GM18508 (cell line): ENCODE measurements around the gene PRPF6.

ENCODE experiments used
- ATAC-seq: cut with Tn5 transposase; IDR thresholded peaks from one replicate; pipeline ENCODE4 v1.9.1; 2021; ENCODE audit warnings: moderate number of reproducible peaks; ENCODE audit not compliant: insufficient read depth, unreplicated experiment

The PRPF6 gene

DNA sequence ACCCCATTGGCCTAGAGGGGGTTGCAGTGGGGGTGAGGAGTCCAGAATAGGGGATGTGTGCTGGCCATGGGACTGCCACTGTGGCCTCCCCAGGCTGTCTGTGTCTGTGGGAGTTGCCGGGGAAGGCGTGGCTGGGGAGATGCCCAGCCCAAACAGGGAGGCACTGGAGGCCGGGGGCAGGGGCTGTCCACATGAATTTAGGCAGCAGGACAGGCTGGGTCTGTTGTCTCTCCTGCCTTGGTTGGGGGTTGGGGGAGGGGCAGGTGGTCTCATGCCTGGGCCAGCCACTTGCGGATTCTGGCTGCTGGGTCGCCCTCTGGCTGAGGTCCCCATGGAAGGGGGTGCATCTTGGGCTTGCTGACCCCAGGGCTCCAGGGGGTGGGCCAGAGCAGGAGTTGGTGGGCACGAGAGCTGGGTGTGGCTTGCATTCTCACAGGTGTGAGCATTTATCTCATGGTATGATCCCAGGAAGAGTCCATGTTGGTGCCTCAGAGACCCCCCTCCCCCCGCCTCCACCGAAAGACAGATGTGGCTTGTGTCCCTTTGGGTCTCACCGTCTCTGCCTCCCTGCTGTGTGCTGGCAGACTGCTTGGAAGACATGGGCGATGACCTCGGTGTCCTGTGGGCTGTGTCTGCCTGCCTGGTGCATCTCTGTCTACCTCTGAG is 64.5 kb downstream of the PRPF6 start:
- ATAC-seq: no peak

DNA sequence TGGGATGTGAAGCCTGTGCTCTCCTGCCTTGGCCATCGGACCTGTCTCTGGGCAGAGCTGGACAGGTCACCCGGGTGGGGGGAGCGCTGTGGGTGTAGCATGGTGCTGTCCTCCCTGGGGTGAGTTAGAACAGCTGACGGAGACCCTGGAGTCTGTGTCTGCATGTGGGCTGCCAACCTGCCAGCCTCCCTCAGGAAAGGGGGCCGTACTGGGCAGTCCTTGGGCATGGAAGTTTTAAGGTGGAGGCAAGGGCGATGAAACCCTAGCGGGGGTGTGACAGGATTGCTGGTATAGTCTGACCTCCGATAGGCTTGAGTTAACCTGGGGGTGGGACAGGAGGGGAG is 66.1 kb downstream of the PRPF6 start:
- ATAC-seq: no peak

DNA sequence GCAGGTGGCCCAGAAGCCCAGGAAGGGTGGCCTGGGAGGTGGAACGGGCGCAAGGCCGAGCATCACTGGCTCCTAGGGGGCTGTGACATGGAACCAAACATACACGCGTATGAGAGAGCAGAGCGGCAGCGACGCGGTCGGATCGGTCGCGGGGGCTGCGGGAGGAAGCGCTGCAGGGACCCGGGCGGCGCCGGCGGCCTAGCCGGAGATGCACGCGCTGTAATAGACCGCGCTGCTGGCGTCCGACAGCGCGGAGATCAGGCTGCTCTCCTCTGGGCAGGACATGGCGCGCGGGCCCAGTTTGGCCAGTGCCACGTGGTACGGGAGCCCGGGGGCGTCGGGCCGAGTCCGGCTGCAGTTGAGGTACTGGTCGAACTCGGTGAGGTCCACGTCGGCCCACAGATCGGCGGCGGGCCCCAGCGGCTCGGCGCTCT is 67.1 kb downstream of the PRPF6 start:
- ATAC-seq: no peak

DNA sequence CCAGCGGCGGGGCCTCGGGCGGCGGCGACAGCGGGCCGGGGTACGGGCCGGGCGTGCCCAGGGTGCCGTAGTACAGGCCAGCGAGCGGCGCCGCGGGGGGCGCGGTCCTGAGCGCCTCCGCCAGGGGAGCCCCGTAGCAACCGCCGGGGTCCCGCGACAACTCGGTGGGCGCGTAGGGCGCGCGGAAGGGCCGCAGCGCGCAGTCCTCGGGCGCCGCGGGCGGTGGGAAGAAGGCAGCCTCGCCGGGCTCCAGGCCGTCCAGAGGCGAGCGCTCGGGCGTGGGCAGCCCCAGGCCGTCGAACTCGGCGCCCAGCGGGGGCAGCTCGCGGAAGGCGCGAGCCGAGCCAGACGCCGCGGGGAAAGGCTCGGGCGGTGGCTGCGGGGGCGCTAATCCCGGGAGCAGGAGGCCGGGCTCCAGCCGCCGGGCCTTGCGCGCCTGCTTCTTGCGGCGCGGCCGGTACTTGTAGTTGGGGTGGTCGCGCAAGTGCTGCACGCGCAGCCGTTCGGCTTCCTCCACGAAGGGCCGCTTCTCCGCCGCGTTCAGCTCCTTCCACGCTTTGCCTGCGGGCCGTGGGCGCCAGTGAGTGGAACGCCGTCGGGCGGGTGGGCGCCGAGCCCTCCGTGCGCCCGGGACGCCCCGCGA is 67.6 kb downstream of the PRPF6 start:
- ATAC-seq: no peak

DNA sequence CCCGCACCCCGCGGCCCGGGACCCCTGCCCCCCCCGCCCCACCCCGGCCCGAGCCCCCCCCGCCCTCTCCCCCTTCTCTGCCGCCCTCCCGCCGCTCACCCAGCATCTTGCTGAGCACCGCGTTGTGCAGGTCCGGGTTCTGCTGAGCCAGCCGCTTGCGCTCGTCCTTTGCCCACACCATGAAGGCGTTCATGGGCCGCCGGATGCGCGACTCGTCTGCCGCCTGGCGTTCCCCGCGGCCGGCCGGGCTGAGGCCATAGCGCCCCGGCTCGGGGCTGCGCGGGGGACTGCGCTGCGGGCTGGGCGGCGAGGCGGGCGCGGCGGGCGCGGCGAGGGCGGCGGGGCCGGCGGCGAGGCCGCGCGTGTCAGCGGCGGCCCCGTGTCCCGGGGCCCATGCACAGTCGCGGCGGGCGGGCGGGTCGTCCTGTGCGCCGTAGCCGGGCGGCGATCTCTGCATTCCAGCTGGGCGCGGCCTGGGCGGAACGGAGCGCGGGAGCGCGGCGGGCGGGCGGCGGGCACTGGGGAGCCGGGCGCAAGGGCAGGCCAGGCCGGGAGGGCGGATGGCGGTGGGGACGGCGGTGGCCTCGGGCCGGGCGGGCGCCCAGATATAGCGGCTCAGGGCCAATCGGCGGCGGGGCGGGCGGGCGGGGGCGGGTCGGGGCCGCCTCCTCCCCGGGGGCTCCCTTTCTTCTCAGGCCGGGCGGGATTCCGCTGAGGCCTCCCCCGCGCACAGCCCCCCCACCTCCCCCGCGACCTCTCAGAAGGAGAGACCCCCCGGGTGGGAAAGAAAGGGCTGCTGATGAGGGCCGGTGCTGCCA is 68.3 kb downstream of the PRPF6 start, which contains the start of gene SOX18:
SOX18 (minus strand) TSS at position 580 of the 818 bp plus-strand sequence; CDS start at position 457, 123 bp downstream.
- no peak for ATAC-seq

DNA sequence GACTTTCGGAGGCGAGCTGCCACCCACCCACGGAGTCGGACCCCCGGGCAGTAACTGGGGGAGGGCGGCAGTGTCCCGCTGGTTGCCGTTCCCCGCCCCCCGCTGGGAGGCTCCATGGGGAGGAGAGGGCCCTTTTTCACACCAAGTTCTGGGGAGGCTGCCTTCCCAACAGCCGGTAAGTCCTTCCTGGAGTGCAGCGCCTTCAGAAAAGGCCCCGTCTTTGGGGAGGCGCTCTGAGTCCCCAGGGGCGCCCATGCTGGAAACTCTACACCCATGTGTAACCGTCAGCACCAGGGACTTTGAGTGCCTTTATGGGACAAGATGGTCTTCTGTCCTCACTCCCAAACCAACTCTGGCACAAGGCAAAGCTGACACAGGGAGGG is 68.9 kb downstream of the PRPF6 start:
- ATAC-seq: no peak

DNA sequence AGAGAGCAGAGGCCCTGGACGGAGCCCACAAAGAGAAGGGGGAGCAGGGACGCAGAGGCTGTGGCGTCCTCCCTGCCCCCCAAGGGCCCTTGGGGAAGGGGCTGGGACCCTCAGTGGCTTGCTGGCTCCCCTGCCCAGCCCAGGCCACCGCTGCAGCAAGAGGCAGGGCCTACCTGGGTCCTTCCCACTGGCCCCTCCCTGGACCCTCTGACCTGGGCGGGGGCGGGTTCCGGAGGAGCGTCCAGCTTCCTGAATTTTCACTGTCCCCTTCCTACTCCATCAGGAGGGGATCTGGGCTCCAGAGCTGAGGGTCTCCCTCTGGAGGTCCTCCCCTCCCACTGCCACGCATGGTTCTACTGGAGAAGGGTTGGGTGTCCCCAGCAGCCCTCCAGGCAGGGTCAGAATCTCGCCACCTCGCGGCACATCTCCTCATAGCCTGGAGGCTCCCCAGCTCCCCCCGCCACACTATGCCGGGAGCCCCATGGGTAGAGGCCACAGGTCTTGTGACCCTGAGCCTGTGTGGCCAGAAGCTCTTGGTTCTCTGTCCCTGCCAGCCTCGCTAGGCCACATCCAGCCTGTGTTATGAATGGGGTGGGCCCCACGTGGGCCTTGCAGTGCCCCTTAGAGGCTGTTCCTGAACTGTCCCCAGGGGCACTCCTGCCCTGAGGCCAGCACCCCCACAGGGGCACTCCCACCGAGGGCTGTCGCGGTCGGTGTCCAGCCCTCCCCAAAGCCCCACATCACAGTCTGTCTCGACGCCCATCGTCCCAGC is 69.5 kb downstream of the PRPF6 start:
- ATAC-seq: no peak

DNA sequence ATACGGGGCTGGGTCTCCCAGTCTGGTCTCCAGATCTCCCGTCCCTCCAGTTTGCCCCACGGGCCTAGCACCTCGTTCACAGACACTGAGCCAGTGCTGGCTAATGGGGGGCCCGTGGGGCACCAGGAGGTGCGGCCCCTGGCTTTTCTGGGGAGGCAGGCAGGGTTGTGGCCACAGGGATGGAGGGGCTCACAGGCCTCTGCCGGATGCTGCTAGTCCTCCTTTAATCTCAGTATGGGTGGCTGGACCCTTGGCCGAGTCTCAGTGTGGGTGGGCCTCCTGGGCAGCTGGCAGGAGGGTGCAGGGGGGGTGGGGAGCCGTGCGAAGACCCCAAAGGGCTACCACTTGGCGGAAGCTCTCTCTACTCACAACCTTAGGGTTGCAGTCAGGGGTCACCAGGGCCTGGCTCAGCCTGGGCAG is 70.1 kb downstream of the PRPF6 start:
- no peak for ATAC-seq

DNA sequence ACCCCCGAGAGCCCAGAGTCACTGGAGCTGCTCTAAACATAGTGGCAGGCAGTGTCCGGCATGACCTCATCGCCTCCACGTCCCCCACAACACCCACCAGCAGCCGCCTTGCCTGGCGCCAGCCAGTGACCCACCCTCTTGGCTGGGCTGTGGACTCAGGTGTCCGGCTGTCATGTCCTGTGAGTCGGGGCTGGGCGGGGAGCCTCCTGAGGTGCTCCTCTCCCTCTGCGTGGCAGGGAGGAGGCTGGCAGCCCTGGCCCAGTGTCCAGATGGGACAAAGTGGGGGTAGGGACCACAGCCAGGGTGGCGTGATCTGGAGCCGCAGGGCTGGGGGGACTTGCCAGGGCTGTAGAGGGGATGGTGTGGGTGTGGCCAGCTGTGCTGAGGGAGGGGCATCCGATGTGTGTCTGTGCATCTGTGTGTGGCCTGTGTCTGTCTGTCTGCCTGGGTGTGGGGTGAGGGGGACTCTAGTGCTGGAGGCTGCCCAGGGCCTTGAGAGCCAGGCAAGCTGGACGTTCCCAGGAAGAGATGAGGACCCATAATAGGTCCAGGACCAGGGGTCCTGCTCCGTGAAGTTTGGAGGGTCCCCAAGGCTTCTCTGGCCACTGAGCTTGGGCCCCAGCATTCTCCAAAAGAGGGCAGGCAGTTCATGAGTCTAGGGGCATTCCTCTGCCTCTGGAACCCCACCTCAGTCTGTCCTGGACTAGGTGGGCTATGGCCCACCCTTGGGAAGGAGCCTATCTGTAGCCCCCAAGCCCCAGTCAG is 70.8 kb downstream of the PRPF6 start:
- ATAC-seq: no peak

DNA sequence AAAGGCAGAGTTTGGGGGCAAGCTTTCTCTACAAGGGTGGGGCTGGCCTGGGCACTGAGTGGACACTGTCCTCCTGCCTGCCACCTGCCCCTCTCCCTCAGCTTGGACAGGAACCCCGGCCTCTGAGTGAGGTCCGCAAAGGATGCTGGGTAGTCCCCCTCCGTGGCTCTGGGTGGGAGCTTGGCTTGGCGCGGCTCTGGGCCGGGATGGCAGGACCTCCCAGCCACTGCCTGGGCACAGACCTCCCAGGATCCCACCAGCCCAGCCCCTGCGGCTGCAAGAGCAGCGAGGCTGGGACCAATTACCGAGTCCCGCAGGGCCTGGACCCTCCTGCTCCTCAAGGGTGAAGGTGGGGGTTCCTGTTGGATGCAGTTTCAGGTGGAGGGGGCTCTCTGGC is 71.4 kb downstream of the PRPF6 start:
- no peak for ATAC-seq

DNA sequence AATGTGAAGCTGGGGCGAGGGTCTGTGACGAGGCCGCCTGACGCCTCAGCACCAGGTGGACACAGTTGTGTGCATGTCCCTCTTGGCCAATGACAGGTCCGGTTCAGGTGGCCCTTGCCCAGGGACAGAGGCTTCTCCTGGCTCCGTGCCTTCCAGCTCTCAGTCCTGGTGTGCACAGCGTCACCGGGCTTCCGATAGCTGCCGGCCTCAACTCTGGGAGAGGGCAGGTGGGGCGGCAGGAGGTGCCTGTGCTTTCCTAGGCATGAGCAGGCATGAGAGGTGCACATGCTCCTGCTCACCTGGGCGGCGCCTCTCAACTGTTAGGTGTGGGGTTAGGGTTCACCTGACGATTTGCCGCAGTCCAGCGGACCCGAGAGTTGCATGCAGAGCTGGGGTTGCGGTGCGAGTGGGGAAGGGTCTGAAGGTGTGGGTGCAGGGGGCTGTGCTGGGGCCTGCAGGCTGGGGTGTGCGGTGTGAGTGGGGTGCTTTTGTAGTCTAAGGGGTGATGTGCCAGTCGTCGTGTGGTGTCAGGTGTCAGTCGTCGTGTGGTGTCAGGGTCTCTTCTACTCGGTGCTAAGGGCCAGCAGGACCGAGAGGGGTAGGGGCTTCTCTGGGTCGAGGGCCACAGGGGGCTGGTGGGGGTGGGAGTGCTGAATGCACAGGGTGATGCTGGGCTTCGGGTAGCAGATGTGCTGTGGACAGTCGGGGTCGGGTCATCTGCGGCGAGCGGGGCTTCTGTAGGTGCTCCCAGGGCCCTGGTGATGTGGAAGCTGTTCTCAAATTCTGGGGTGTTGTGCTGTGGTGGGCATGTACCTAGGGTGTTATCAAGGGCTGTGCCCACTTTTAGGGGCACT is 72.3 kb downstream of the PRPF6 start:
- no peak for ATAC-seq

DNA sequence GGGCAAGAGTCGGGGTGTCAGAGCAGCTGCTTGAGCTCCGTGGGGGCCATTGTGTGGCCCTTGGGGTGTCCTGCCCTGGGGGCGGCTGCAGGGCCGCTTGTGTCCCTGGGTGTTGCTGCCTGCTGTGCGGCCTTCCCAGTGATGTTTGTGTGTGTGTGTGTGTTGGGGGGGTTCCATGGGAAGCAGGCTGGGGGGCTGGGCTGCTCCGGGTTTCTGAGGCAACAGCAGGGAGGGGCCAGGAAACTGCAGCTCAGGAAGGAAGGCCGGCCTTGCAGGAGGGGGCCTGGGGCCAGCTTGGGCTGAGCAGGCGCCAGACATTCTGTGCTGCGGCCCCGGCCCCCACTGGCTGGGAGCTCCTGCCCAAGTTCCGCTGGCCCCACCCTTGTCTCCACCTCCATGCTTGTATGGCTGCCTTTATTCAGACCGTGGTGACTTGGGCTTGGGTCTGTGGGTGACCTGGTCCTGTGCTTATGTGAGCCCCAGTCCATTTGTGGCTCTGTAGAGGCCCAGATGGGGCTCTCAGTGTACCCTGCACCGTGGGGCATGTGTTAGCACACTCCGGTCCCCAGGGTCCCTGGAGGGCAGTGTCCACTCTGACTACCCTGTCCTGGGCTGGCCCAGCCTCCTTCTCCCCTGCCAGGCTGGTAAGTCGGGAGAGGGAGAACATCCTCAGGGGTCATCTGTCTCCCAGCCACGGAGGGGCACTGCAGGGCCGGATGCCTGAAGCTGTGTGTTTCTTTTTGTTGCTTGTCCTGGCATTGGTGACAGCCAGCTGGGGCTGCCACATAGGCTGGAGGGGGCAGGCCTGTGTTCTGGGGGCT is 73.1 kb downstream of the PRPF6 start:
- no peak for ATAC-seq

DNA sequence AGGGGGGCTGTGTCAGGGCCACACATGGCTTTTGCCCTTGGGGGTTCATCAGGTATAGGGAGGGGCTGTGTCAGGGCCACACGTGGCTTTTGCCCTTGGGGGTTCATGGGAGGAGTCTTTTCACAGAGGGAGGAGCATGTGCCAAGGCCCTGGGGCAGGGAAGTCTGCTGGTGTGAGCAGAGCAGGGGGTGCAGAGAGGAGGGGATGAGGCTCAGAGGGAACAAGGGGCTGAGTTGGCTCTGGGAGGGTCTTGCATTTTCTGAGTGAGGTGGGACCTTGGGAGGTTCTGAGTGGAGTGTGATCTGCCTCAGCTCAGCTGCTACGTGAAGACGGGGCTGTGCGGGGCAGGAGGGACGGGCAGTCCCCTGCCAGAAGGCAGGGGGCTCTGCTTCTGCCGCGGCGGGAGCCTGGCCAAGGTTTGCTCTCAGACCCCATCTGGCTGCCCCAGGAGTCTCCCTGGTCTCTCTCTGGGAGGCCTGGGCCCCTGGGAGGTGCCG is 74.5 kb downstream of the PRPF6 start:
- no peak for ATAC-seq

DNA sequence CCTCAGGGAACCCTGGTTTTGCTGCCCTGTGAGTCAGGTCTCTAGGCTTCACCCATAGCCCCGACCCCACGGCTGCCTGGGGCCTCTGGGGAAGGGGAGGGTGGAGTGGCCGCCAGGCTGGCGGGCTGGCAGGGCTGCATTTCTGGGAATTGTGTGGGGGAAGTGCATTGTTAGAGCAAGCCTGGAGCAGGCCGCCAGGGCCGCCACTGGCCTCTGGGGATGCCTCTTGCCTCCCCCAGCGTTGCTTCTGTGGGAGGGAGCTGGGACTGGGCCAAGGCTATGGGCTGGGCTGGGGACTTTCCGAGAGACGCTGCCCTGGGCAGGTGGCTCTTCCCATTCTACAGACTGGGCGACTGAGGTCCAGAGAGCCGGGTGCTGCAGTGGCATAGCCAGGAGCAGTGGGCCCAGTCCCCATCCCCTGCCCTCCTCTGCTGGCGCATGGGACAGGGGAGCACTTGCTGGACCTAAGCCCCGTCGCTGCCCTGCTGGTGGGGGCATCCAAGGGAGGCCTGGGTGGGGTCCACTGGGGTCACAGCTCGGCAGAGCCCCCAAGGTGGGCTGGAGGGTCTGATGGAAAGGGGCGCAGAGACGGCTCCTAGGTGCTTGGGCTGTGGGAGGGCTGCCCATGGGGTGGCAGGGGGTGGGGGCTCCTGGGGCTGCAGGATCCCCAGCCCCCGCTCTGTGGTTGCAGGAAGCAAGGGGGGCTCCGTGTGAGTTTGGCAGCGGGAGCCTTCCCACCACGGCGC is 75.1 kb downstream of the PRPF6 start:
- ATAC-seq: no peak

DNA sequence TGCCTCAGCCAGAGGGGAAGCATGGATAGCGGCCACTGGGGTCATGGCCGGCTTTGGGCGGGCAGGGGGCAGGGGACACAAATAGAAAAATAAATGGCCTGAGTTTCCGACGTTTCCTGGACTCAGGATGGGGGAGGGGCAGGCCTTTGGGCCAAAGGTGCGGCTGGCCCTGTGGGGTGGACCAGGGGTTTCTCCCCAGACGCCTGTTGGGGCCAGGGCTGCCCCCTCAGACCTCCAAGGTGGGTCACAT is 75.6 kb downstream of the PRPF6 start:
- no peak for ATAC-seq

DNA sequence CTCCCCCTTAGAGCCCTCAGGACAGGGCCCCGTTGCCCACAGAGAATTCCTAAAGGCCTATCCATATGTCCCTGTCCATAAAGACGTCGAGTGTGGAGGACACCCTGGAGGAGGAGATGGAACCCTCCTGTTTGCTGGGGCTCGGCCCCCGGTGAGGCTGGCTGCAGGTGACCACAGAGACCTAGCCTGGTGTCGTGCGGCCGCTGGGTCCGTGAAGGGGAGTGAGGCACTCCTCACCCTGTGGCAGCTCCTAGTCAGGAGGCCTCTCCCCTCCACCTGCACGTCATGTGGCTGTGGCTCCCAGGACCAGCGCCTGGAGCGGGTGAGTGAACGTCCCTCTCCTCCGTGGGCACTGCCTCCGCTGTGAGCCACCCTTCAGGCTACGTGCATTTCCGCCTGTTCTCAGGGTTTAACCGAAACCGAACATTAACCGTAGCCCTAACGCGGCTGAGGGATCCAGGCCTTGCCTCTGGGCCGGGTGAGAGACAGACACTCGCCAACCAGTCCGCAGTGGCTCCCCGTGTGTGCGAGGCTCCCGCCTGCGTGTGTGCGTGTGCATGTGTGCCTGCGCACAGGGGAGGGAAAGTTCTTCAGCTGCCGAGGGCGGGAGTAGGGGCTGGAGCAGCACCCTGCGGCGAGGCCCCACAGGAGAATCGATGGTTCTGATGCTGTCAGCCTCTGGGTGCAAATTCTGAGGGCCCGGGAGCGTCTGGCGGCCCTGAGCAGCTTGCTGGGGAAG is 76.1 kb downstream of the PRPF6 start:
- no peak for ATAC-seq
